ENCODE measurements around the gene DHRS2. TPM values are rescaled to one million over a fixed set of nuclear protein-coding genes. Genes with fewer than 3 reads are reported as not detected.

Gene DHRS2
- total and polyA plus RNA-seq, 2 of the 13 experiments (the other 11 are each of a cell fraction or from before 2014, with no cell fraction given) = 1,621 to 3,021 TPM

DNA sequence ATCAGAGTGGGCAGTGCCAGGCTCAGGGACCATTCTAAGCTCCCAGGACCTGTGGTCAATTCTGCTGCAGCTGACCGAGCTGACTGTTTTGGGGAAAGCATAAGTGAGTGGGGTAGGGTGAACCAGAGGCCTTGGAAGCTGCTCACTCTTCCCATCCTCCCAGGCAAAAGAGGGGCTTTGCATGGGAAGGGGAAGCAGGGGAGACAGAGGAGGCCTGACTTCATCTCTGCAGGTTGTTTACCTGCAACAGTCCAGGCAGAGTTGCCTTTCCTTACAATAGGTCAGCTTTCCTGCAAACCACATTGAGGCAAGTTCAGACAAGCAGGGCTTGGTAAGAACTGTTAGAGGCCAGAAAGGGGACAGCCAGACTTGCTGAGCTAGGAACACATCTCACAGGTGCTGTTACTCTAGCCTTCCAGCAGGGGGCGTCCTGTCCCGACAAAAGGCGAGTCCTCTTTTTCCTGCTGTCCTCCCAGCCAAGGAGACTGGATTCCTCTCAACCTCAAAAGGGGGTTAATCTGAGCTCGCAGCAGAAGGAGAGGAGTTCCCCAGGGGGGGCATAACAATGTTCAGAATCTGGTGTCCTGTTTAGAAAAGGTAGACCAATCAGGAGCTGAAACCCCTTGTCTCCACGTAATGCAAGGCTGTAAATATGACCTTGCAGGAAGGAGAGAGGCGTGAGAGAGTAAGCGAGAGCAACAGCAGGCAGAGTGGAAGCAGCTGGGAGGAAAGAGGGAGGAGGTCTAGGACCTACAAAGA, 4.3 kb upstream of the DHRS2 start (continued):
- TF ChIP-seq, protein P1, sequence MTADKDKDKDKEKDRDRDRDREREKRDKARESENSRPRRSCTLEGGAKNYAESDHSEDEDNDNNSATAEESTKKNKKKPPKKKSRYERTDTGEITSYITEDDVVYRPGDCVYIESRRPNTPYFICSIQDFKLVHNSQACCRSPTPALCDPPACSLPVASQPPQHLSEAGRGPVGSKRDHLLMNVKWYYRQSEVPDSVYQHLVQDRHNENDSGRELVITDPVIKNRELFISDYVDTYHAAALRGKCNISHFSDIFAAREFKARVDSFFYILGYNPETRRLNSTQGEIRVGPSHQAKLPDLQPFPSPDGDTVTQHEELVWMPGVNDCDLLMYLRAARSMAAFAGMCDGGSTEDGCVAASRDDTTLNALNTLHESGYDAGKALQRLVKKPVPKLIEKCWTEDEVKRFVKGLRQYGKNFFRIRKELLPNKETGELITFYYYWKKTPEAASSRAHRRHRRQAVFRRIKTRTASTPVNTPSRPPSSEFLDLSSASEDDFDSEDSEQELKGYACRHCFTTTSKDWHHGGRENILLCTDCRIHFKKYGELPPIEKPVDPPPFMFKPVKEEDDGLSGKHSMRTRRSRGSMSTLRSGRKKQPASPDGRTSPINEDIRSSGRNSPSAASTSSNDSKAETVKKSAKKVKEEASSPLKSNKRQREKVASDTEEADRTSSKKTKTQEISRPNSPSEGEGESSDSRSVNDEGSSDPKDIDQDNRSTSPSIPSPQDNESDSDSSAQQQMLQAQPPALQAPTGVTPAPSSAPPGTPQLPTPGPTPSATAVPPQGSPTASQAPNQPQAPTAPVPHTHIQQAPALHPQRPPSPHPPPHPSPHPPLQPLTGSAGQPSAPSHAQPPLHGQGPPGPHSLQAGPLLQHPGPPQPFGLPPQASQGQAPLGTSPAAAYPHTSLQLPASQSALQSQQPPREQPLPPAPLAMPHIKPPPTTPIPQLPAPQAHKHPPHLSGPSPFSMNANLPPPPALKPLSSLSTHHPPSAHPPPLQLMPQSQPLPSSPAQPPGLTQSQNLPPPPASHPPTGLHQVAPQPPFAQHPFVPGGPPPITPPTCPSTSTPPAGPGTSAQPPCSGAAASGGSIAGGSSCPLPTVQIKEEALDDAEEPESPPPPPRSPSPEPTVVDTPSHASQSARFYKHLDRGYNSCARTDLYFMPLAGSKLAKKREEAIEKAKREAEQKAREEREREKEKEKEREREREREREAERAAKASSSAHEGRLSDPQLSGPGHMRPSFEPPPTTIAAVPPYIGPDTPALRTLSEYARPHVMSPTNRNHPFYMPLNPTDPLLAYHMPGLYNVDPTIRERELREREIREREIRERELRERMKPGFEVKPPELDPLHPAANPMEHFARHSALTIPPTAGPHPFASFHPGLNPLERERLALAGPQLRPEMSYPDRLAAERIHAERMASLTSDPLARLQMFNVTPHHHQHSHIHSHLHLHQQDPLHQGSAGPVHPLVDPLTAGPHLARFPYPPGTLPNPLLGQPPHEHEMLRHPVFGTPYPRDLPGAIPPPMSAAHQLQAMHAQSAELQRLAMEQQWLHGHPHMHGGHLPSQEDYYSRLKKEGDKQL (CRISPR knock-in tag; IDR thresholded peaks at IDR 0.05; ENCODE audit: low read depth) = peak; percentile 38; the same call in 1 of the 2 replicates
- TF ChIP-seq ZBTB21 (CRISPR knock-in tag; IDR thresholded peaks at IDR 0.05) = no peak
- TF ChIP-seq, protein P2, sequence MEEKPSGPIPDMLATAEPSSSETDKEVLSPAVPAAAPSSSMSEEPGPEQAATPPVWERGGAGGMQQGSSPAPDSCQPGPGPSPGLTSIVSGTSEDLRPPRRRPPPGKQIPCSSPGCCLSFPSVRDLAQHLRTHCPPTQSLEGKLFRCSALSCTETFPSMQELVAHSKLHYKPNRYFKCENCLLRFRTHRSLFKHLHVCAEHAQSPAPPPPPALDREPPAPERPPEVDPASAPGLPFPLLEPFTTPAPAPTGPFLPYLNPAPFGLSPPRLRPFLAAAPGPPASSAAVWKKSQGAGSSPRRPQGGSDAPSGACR (CRISPR knock-in tag; IDR thresholded peaks at IDR 0.05) = no peak; the same call in 1 of the 2 replicates
- TF ChIP-seq, protein P3, sequence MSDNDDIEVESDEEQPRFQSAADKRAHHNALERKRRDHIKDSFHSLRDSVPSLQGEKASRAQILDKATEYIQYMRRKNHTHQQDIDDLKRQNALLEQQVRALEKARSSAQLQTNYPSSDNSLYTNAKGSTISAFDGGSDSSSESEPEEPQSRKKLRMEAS (IDR thresholded peaks at IDR 0.05) = no peak
- TF ChIP-seq TCF7L2 (IDR thresholded peaks at IDR 0.05; ENCODE audit: low read depth, low read length) = no peak
- TF ChIP-seq, protein P4, sequence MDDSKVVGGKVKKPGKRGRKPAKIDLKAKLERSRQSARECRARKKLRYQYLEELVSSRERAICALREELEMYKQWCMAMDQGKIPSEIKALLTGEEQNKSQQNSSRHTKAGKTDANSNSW (CRISPR knock-in tag; IDR thresholded peaks at IDR 0.05; ENCODE audit: borderline replicate concordance) = no peak
- TF ChIP-seq MBNL3 (CRISPR knock-in tag; conservative IDR thresholded peaks at IDR 0.05) = no peak
- TF ChIP-seq, protein P5, sequence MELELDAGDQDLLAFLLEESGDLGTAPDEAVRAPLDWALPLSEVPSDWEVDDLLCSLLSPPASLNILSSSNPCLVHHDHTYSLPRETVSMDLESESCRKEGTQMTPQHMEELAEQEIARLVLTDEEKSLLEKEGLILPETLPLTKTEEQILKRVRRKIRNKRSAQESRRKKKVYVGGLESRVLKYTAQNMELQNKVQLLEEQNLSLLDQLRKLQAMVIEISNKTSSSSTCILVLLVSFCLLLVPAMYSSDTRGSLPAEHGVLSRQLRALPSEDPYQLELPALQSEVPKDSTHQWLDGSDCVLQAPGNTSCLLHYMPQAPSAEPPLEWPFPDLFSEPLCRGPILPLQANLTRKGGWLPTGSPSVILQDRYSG (CRISPR knock-in tag; IDR thresholded peaks at IDR 0.05) = no peak
- TF ChIP-seq ZNF660 (CRISPR knock-in tag; IDR thresholded peaks at IDR 0.05; ENCODE audit: borderline replicate concordance, low read depth) = no peak
- peak; percentile 100 for TF ChIP-seq SMC3 (IDR thresholded peaks at IDR 0.05; ENCODE audit: low read length)
- no peak for TF ChIP-seq ZNF629 (CRISPR knock-in tag; conservative IDR thresholded peaks at IDR 0.05)
- TF ChIP-seq YEATS2 (CRISPR knock-in tag; IDR thresholded peaks at IDR 0.05; ENCODE audit: borderline replicate concordance) = peak; percentile 87; the same call in 1 of the 2 replicates
- TF ChIP-seq SMARCC2 (IDR thresholded peaks at IDR 0.05) = no peak
- peak; percentile 87; the same call in 1 of the 2 replicates for TF ChIP-seq ZNF451 (CRISPR knock-in tag; IDR thresholded peaks at IDR 0.05)
- TF ChIP-seq, protein P6, sequence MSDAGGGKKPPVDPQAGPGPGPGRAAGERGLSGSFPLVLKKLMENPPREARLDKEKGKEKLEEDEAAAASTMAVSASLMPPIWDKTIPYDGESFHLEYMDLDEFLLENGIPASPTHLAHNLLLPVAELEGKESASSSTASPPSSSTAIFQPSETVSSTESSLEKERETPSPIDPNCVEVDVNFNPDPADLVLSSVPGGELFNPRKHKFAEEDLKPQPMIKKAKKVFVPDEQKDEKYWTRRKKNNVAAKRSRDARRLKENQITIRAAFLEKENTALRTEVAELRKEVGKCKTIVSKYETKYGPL (CRISPR knock-in tag; IDR thresholded peaks at IDR 0.05) = no peak
- no peak for TF ChIP-seq ZNF280B (CRISPR knock-in tag; IDR thresholded peaks at IDR 0.05; ENCODE audit: borderline replicate concordance)
- TF ChIP-seq, protein P7, sequence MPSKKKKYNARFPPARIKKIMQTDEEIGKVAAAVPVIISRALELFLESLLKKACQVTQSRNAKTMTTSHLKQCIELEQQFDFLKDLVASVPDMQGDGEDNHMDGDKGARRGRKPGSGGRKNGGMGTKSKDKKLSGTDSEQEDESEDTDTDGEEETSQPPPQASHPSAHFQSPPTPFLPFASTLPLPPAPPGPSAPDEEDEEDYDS (CRISPR knock-in tag; IDR thresholded peaks at IDR 0.05) = peak; percentile 81
- TF ChIP-seq DNMT3B (CRISPR knock-in tag; conservative IDR thresholded peaks at IDR 0.05) = peak; percentile 75; the same call in 1 of the 2 replicates

Measured in HepG2 (cell line).